Gastrocnemius medialis (tissue), 4 donors: Measurements from ENCODE around the gene SLC22A31. TPM values are rescaled to one million over a fixed set of nuclear protein-coding genes. Genes with fewer than 3 reads are reported as not detected.

Experiments
- ATAC-seq, 2 donors: fragments of 150-250 bp; one replicate each; pipeline ENCODE4 v1.9.1; 2016
- DNase-seq, 2 donors: peaks; one replicate each; pipeline ENCODE4 v3.0.0-alpha.2; 2019
- H3K27ac ChIP-seq, 4 donors: fragments of 200-600 bp; sonication (generic); 1 replicate in 1 of 4; 2 replicates in 3 of 4; pipeline ENCODE4 v1.5.1; 2016 to 2018; ENCODE audit warnings: mild to moderate bottlenecking in 2 of 4, moderate library complexity in 1 of 4
- H3K27me3 ChIP-seq, 3 donors: fragments of 200-600 bp; sonication (generic) in 2 of 3; 1 replicate in 1 of 3; 2 replicates in 2 of 3; pipeline versions ENCODE4 v1.5.1 to v1.6.0; 2016 to 2019; ENCODE audit warnings: mild to moderate bottlenecking in 1 of 3, moderate library complexity in 1 of 3
- H3K36me3 ChIP-seq, 2 donors: fragments of 200-600 bp; sonication (generic) in 1 of 2; one replicate each; pipeline ENCODE4 v1.5.1; 2017 to 2018
- H3K4me1 ChIP-seq, 2 donors: fragments of 200-600 bp; sonication (generic) in 1 of 2; one replicate each; pipeline ENCODE4 v1.5.1; 2016 to 2017; ENCODE audit warnings: mild to moderate bottlenecking in 2 of 2
- H3K4me3 ChIP-seq, 4 donors: fragments of 200-600 bp; sonication (generic) in 3 of 4; 1 replicate in 1 of 4; 2 replicates in 3 of 4; pipeline ENCODE4 v1.5.1; 2016 to 2019; ENCODE audit warnings: mild to moderate bottlenecking in 2 of 4
- H3K9me3 ChIP-seq, 3 donors: fragments of 200-600 bp; sonication (generic) in 2 of 3; 1 replicate in 1 of 3; 2 replicates in 2 of 3; pipeline ENCODE4 v1.5.1; 2016 to 2019
- CTCF ChIP-seq, 5 experiments: fragments of 450-650 bp in 3 of 5; fragments of 200-600 bp in 2 of 5; sonication (generic) in 2 of 5; IDR thresholded peaks in 4 of 5; conservative IDR thresholded peaks in 1 of 5; 1 replicate in 4 of 5; 2 replicates in 1 of 5; pipeline ENCODE4 v1.5.1; 2016 to 2019; ENCODE audit warnings: antibody characterized with exemption in 5 of 5, mild to moderate bottlenecking in 3 of 5, moderate library complexity in 3 of 5
- POLR2A ChIP-seq, 2 donors: fragments of 450-650 bp; IDR thresholded peaks; one replicate each; pipeline ENCODE4 v1.6.1; 2017; ENCODE audit warnings: antibody characterized with exemption in 2 of 2, mild to moderate bottlenecking in 2 of 2, moderate library complexity in 2 of 2
- in situ Hi-C, 4 donors: fragments of 200-750 bp; cut with MboI; loops; one replicate each; pipeline versions ENCODE4 v1.15.0 to v1.8.0; 2017; ENCODE audit warnings: low sequenced_read_pairs in 4 of 4
- intact Hi-C: fragments of 100-400 bp; cut with DNase I; formaldehyde crosslinking; loops from one replicate; pipeline ENCODE4 v1.15.1; 2023; ENCODE audit warnings: low total_unique reads
- total RNA-seq, 4 donors: library from RNA; depleted of rRNA; stranded (reverse); fragments of >200 nt; gene quantifications; one replicate each; pipeline versions ENCODE4 v1.1.0 to v1.2.3, GENCODE V29; 2016

Gene SLC22A31
- total RNA-seq, 4 donors from 2014 or later: not detected

DNA sequence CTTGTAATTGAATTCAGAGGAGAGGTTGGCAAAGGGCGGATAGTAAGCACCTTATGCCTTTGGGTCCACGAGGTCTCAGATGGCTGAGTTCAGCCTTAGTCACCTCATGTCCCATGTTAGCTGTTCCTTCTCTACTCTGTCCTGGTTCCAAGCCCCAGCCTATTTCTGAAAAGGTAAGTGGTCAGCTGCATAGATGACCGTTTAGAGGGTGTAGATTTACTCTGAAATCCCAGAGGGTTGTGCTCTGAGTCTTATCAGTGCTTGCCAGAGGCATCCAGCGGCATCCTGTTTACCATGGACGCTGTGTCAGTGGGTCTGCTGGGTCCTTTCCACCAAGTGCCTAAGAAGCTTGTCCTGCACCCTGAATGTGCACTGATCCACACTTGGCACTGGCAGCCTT is 19.0 kb upstream of the SLC22A31 start:
- Histone ChIP-seq H3K9me3 (no peaks in the 10 kb centered on the region), H3K27ac (no peak overlapping the region), H3K36me3 (peaks cover 0 to 36% of the 10 kb centered on the region in 2 donors), H3K4me1 (peaks cover 25% of the 10 kb centered on the region in 2 donors), H3K4me3 (no peak overlapping the region), H3K27me3 (no peaks in the 10 kb centered on the region)
- no peak for ATAC-seq
- no peak for DNase-seq
- TF ChIP-seq CTCF (IDR thresholded peaks at IDR 0.05 in 4 of 5, conservative IDR thresholded peaks at IDR 0.05 in 1 of 5): no peak
- no peak for TF ChIP-seq POLR2A (IDR thresholded peaks at IDR 0.05)
- intact Hi-C loops: loop anchor here (5.0 kb wide), 1 partner anchor 407 kb away; the partner anchor contains the start of gene APRT
- in situ Hi-C loops: loop anchor here in 2 of 4 donors (25.0 kb wide), 2 partner anchors 357 to 482 kb away; partner anchors contain the start of genes GALNS (in 1 of the 2), PABPN1L (in 1 of the 2) and TRAPPC2L (in 1 of the 2)

DNA sequence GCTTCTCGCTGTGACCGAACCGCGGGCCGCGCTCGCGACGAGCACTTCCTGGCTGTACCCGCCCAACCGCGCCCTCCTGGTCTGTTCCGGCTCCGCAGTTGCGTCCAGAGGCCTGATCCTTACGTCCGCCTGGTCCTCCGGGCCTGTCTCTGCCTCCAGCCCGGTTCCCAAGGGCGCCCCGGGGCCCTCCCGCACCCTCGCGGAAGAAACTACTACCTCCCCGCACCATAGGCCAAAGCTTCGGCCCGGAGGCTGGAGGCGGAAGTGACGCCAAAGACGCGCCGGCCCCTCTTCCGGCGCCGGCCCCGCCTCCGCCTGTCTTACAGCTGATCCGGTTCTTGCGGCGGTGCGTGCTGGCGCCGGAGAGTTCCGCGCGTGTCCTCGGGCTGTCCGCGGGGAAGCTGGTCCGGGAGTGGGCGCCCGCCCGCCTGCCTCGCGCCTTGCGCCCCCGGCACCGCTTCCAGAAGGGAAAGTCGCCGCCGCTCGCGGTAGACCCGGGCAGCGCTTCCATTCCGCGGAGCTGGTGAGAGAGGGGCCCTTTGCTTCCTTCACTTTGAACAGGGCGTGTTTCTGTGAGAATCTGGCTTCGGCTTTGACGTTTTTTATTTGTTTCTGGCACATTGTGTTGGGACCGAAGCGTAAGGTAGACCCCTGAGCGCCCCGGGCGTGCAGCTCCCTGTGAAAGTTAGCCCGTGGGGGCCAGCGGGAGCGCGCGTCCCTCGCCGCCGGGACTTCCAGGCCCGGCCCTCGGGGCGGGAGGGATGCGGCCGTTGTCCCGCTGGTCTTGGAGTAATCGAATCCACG is 17.3 kb upstream of the SLC22A31 start, which contains the start of gene ZNF778:
ZNF778 (plus strand) TSS at position 316 of the 804 bp plus-strand sequence. CDS start 3,425 bp downstream, outside the sequence.
- peak; percentile 94 to 97 for TF ChIP-seq POLR2A (IDR thresholded peaks at IDR 0.05)
- TF ChIP-seq CTCF (IDR thresholded peaks at IDR 0.05 in 4 of 5, conservative IDR thresholded peaks at IDR 0.05 in 1 of 5): peak in 1 of 5 experiments; percentile 24
- Histone ChIP-seq H3K9me3 (no peaks in the 10 kb centered on the region), H3K27me3 (no peaks in the 10 kb centered on the region), H3K36me3 (peaks cover 0 to 18% of the 10 kb centered on the region in 2 donors), H3K4me1 (peaks cover 25% of the 10 kb centered on the region in 2 donors), H3K27ac (peak within 1 kb of the TSS; percentile 95 to 100 (median 98)), H3K4me3 (peak within 1 kb of the TSS; percentile 84 to 98 (median 92))
- intact Hi-C loops (loop anchor here (1.0 to 5.0 kb wide), 6 partner anchors 23 to 647 kb away; partner anchors contain the start of genes ACSF3, APRT, TRAPPC2L and ZC3H18), in situ Hi-C loops (loop anchor here in 2 of 4 donors (25.0 kb wide), 2 partner anchors 355 to 480 kb away; partner anchors contain the start of genes GALNS (in 1 of the 2), PABPN1L (in 1 of the 2) and TRAPPC2L (in 1 of the 2))
- DNase-seq: peak; percentile 73 to 79
- peak; percentile 82 to 87 for ATAC-seq

GRCh38 chr16:89217138-89217387 is 16.7 kb upstream of the SLC22A31 start:
- H3K4me3 ChIP-seq: peak overlapping the region; percentile 84 to 98 (median 92)
- in situ Hi-C loops: loop anchor here in 2 of 4 donors (25.0 kb wide), 2 partner anchors 355 to 480 kb away; partner anchors contain the start of genes GALNS (in 1 of the 2), PABPN1L (in 1 of the 2) and TRAPPC2L (in 1 of the 2)
- peaks cover 25% of the 10 kb centered on the region in 2 donors for H3K4me1 ChIP-seq
- DNase-seq (no peak), ATAC-seq (no peak)
- peak overlapping the region; percentile 95 to 100 (median 98) for H3K27ac ChIP-seq
- TF ChIP-seq POLR2A (IDR thresholded peaks at IDR 0.05) (no peak), CTCF (IDR thresholded peaks at IDR 0.05 in 4 of 5, conservative IDR thresholded peaks at IDR 0.05 in 1 of 5) (no peak)
- H3K27me3 ChIP-seq: no peaks in the 10 kb centered on the region
- H3K9me3 ChIP-seq: no peaks in the 10 kb centered on the region
- H3K36me3 ChIP-seq: peaks cover 0 to 13% of the 10 kb centered on the region in 2 donors
- intact Hi-C loops: loop anchor here (1.0 to 5.0 kb wide), 6 partner anchors 24 to 647 kb away; partner anchors contain the start of genes ACSF3, APRT, TRAPPC2L and ZC3H18

GRCh38 chr16:89216315-89217137 is 16.2 kb upstream of the SLC22A31 start:
- DNase-seq: peak; percentile 74 to 77
- TF ChIP-seq POLR2A (IDR thresholded peaks at IDR 0.05): peak in 1 of 2 donors; percentile 28
- peak; percentile 59 to 76 (median 70) for TF ChIP-seq CTCF (IDR thresholded peaks at IDR 0.05 in 4 of 5, conservative IDR thresholded peaks at IDR 0.05 in 1 of 5)
- intact Hi-C loops (loop anchor here (1.0 to 5.0 kb wide), 8 partner anchors 24 to 646 kb away; partner anchors contain the start of genes ACSF3, APRT, CDH15 and TRAPPC2L), in situ Hi-C loops (loop anchor here in 2 of 4 donors (25.0 kb wide), 2 partner anchors 354 to 479 kb away; partner anchors contain the start of genes GALNS (in 1 of the 2), PABPN1L (in 1 of the 2) and TRAPPC2L (in 1 of the 2))
- ATAC-seq: peak; percentile 81 to 89
- H3K36me3 ChIP-seq: peaks cover 0 to 7% of the 10 kb centered on the region in 2 donors
- H3K27ac ChIP-seq: peak overlapping the region; percentile 95 to 100 (median 98)
- peak overlapping the region; percentile 84 to 98 (median 92) for H3K4me3 ChIP-seq
- H3K27me3 ChIP-seq: no peaks in the 10 kb centered on the region
- no peaks in the 10 kb centered on the region for H3K9me3 ChIP-seq
- H3K4me1 ChIP-seq: peaks cover 25% of the 10 kb centered on the region in 2 donors
